A673 (cell line): ENCODE results near the gene NRP2.

ENCODE experiments used
- CTCF ChIP-seq: fragments of 300-800, 200-600 bp; sonication (generic); conservative IDR thresholded peaks from 2 replicates; pipeline ENCODE4 v1.5.1; 2017; ENCODE audit warnings: low read depth, mild to moderate bottlenecking, antibody characterized with exemption, low read length, moderate library complexity, mixed read lengths
- EZH2 ChIP-seq: fragments of 200-600 bp; sonication (generic); IDR thresholded peaks from 2 replicates; pipeline ENCODE4 v1.6.1; 2017; ENCODE audit warnings: borderline replicate concordance, low read depth, mild to moderate bottlenecking, mixed read lengths, antibody characterized with exemption, low read length; ENCODE audit not compliant: poor library complexity, severe bottlenecking

GRCh38 chr2:205660521-205661124, 21.7 kb upstream of the NRP2 start:
- TF ChIP-seq CTCF (no peak), EZH2 (no peak)
